Activated naive CD4-positive, alpha-beta T cell treated with anti-CD3 and anti-CD28 coated beads, Interleukin-2, amount 50 U/mL, for 24 hours (primary cell): ENCODE measurements around the gene DPP7.

Experiments
- H3K27ac Mint-ChIP-seq: one replicate; pipeline ENCODE4 v1.8.0; 2021; ENCODE audit warnings: mild to moderate bottlenecking, mixed read lengths
- H3K27me3 Mint-ChIP-seq: one replicate; pipeline ENCODE4 v1.8.0; 2021; ENCODE audit warnings: mixed read lengths
- H3K36me3 Mint-ChIP-seq: one replicate; pipeline ENCODE4 v1.8.0; 2021; ENCODE audit warnings: mixed read lengths
- H3K4me1 Mint-ChIP-seq: one replicate; pipeline ENCODE4 v1.8.0; 2021; ENCODE audit warnings: mixed read lengths
- H3K4me3 Mint-ChIP-seq: one replicate; pipeline ENCODE4 v1.8.0; 2021; ENCODE audit warnings: mild to moderate bottlenecking, mixed read lengths
- H3K9me3 Mint-ChIP-seq: one replicate; pipeline ENCODE4 v1.8.0; 2021; ENCODE audit warnings: mixed read lengths

Gene DPP7

GRCh38 chr9:137114613-137115393 is at the start of gene DPP7:
TSS of gene DPP7 (minus strand) at chr9:137114733. CDS start at chr9:137114713, 20 bp downstream.
- Mint-ChIP-seq H3K27me3 (no peaks in the 10 kb centered on the region), H3K4me3 (peak within 1 kb of the TSS; percentile 78), H3K9me3 (no peaks in the 10 kb centered on the region), H3K4me1 (peaks cover 13% of the 10 kb centered on the region), H3K36me3 (peaks cover 3% of the 10 kb centered on the region), H3K27ac (peak within 1 kb of the TSS; percentile 72)

GRCh38 chr9:137163805-137164204 is 49.3 kb upstream of the DPP7 start:
- Mint-ChIP-seq H3K36me3 (no peaks in the 10 kb centered on the region), H3K9me3 (no peaks in the 10 kb centered on the region), H3K4me1 (peaks cover 12% of the 10 kb centered on the region), H3K4me3 (peak overlapping the region; percentile 19), H3K27me3 (peaks cover 32% of the 10 kb centered on the region), H3K27ac (no peak overlapping the region)

DNA sequence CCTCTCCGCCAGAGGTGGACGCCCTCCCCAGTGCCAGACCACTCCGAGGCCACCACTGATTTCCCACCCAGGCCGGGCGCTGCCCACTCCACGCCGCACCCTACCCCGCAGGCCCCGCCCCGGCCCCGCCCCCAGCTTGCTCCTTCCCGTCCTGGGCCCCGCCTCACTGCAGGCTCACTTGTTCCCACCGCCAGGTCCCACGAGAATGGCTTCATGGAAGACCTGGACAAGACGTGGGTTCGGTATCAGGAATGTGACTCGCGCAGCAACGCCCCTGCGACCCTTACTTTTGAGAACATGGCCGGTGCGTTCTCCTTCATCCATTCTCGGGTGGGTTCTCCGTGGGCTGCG is 48.8 kb upstream of the DPP7 start:
- Mint-ChIP-seq H3K36me3 (no peaks in the 10 kb centered on the region), H3K4me1 (peaks cover 13% of the 10 kb centered on the region), H3K27me3 (peaks cover 32% of the 10 kb centered on the region), H3K9me3 (no peaks in the 10 kb centered on the region), H3K27ac (no peak overlapping the region), H3K4me3 (peak overlapping the region; percentile 19)

- Mint-ChIP-seq H3K36me3 (no peaks in the 10 kb centered on the region), H3K4me3 (no peak overlapping the region), H3K4me1 (peaks cover 18% of the 10 kb centered on the region), H3K9me3 (no peaks in the 10 kb centered on the region), H3K27ac (no peak overlapping the region), H3K27me3 (peaks cover 36% of the 10 kb centered on the region)
These were observed 48.2 kb upstream of the DPP7 start for GRCh38 chr9:137162505-137163364.

DNA sequence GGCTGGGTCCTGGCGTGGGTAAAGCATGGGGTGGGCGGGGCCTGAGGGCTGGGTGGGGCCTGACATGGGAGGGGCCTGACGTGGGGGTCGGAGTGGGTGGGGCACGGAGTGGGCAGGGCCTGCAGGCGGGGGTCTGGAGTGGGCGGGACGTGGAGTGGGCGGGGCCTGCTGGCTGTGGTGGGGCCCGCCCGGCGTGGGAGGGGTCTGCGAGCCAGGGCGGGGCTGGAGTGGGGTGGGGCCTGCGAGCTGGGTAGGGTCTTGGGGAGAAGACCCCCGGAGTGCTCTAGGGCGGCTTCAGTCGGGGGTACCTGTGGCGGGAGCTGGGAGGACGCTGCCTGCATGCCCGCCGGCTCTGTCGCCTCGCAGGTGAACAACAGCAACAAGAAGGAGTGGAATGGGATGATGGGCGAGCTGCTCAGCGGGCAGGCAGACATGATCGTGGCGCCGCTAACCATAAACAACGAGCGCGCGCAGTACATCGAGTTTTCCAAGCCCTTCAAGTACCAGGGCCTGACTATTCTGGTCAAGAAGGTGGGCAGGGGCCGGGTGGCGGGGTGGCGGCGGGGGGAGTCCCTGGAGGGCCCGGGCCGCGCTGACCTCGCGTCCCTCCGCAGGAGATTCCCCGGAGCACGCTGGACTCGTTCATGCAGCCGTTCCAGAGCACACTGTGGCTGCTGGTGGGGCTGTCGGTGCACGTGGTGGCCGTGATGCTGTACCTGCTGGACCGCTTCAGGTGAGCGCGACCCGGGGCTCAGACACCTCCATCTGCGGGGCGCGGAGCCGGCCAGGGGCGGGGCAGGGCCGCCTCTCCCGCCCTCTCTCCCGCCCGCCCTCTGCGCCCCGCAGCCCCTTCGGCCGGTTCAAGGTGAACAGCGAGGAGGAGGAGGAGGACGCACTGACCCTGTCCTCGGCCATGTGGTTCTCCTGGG is 47.3 kb upstream of the DPP7 start:
- H3K27me3 Mint-ChIP-seq, result peaks cover 36% of the 10 kb centered on the region
- H3K27ac Mint-ChIP-seq, result no peak overlapping the region
- no peaks in the 10 kb centered on the region for H3K36me3 Mint-ChIP-seq
- H3K9me3 Mint-ChIP-seq, result no peaks in the 10 kb centered on the region
- no peak overlapping the region for H3K4me3 Mint-ChIP-seq
- peaks cover 18% of the 10 kb centered on the region for H3K4me1 Mint-ChIP-seq

DNA sequence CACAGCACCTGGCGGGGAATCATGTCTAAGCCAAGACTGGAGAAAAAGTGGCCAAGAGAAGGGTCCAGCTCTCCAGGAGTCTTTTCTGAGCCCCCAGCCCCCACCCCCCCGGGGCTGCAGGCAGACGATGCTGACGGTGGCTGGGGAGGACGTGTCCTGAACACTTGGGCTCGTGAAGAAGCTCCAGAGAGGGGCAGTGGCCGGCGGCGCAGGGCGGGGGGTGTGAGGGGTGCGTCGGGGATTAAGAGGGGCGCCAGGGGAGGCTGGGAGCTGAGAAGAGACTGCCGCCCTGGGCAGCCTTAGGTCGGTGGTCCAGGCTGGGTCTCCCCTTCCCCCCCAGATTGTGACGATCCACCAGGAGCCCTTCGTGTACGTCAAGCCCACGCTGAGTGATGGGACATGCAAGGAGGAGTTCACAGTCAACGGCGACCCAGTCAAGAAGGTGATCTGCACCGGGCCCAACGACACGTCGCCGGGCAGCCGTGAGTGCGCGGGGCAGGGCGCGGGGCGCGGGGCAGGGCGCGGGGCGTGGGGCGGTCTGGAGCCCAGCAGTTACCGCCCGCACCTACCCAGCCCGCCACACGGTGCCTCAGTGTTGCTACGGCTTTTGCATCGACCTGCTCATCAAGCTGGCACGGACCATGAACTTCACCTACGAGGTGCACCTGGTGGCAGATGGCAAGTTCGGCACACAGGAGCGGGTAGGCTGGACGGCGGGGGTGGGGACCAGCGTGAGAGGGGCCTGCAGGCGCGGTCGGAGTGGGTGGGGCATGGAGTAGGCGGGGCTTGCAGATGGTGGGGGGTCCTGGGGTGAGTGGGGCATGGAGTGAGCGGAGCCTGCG is 46.4 kb upstream of the DPP7 start:
- peaks cover 34% of the 10 kb centered on the region for H3K27me3 Mint-ChIP-seq
- H3K4me3 Mint-ChIP-seq, result no peak overlapping the region
- H3K36me3 Mint-ChIP-seq, result no peaks in the 10 kb centered on the region
- H3K4me1 Mint-ChIP-seq, result peaks cover 14% of the 10 kb centered on the region
- no peak overlapping the region for H3K27ac Mint-ChIP-seq
- H3K9me3 Mint-ChIP-seq, result no peaks in the 10 kb centered on the region

DNA sequence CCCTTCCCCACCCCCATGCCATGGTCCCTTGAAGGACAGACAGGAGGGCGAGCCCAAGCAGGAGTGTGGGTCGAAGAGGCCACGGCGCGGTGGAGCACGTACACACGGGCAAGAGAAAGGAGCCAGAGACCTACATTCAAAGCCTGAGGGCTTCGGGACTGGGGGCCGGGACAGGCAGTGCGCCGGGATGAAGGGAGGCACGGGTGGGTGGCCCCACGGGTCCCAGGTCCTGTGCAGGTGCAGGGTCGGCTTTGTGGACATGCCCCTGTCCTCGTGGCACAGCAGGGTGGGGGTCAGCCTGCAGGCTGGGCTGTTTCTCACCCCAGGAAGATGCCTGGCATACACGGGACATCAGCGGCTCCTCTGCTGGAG is 45.5 kb upstream of the DPP7 start:
- peaks cover 14% of the 10 kb centered on the region for H3K4me1 Mint-ChIP-seq
- H3K27me3 Mint-ChIP-seq, result peaks cover 30% of the 10 kb centered on the region
- no peaks in the 10 kb centered on the region for H3K36me3 Mint-ChIP-seq
- H3K9me3 Mint-ChIP-seq, result no peaks in the 10 kb centered on the region
- no peak overlapping the region for H3K4me3 Mint-ChIP-seq
- H3K27ac Mint-ChIP-seq, result peak overlapping the region; percentile 55

DNA sequence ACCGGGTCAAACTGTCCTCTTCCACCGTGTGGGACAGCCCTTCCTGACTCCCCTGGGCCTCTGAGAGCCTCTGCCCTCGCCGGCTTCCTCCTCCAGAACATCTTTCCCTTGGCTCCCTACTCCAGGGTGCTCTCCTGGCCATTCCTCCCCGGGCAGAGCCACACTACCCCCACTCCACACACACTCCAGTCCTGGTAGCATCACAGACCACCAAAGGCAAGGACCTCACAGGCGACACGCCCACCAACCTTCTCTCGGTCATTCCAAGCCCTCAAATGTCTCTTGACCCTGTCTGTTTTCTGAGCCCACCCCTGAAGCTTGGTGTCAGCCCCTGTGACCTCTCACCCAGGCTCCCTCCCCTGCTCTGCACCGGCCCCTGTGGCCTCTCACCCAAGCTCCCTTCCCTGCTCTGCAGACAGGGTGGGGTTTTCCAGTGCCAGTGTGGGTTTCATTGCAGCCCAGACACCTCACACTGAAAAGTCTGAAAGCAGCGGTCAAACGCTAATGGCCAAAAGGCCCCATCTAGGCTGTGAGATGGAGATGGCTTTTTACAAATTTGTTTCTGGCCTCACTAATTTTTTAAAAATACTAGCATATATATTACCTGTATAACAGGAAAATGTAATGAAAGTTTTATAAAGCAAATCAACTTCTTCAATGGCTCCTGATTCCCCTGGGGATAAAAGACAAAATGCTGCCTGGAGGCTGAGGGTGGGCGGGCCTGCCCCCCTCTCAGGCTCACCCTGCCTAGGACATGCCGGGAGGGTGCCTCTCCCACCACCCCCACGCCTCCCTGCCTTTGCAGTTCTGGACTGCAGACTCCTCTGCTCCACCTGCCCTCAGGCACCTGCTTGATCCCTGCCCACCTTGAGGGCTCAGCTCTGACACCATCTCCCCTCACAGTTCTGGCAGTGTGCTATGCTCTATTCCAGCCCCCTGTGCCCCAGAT is 44.8 kb upstream of the DPP7 start:
- Mint-ChIP-seq H3K36me3 (no peaks in the 10 kb centered on the region), H3K4me1 (peaks cover 14% of the 10 kb centered on the region), H3K27ac (peak overlapping the region; percentile 55), H3K4me3 (no peak overlapping the region), H3K27me3 (peaks cover 34% of the 10 kb centered on the region), H3K9me3 (no peaks in the 10 kb centered on the region)

DNA sequence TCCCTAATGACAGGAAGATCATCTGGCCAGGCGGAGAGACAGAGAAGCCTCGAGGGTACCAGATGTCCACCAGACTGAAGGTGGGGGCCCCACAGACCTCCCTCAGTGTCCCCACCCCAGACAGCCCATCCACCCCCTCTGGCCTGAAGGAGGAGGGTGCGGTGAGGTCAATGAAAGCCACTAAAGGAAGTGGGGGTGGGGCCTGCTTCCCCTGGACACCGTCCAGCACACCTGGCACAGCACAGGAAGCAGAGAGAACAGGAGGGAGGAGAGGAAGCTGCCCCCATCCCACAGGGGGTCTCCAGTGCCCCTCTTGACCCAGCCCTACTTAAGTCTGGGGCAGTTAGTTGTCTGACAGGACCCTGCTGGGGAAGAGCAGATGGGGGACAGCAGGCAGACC is 44.1 kb upstream of the DPP7 start:
- Mint-ChIP-seq H3K9me3 (no peaks in the 10 kb centered on the region), H3K27ac (no peak overlapping the region), H3K27me3 (peaks cover 32% of the 10 kb centered on the region), H3K4me3 (no peak overlapping the region), H3K36me3 (no peaks in the 10 kb centered on the region), H3K4me1 (peaks cover 14% of the 10 kb centered on the region)

- H3K36me3 Mint-ChIP-seq, result no peaks in the 10 kb centered on the region
- no peak overlapping the region for H3K27ac Mint-ChIP-seq
These were observed 43.3 kb upstream of the DPP7 start for GRCh38 chr9:137157618-137158415.

GRCh38 chr9:137156567-137157375 is 42.2 kb upstream of the DPP7 start:
- H3K4me3 Mint-ChIP-seq, result peak overlapping the region; percentile 37
- peaks cover 27% of the 10 kb centered on the region for H3K27me3 Mint-ChIP-seq
- H3K9me3 Mint-ChIP-seq, result no peaks in the 10 kb centered on the region
- H3K27ac Mint-ChIP-seq, result no peak overlapping the region
- H3K36me3 Mint-ChIP-seq, result no peaks in the 10 kb centered on the region
- H3K4me1 Mint-ChIP-seq, result peaks cover 12% of the 10 kb centered on the region

More at GRCh38 chr9:137157618-137158415, 43.3 kb upstream of the DPP7 start:
- no peak overlapping the region for H3K4me3 Mint-ChIP-seq
- no peaks in the 10 kb centered on the region for H3K9me3 Mint-ChIP-seq
- H3K4me1 Mint-ChIP-seq, result peaks cover 12% of the 10 kb centered on the region
- H3K27me3 Mint-ChIP-seq, result peaks cover 29% of the 10 kb centered on the region

DNA sequence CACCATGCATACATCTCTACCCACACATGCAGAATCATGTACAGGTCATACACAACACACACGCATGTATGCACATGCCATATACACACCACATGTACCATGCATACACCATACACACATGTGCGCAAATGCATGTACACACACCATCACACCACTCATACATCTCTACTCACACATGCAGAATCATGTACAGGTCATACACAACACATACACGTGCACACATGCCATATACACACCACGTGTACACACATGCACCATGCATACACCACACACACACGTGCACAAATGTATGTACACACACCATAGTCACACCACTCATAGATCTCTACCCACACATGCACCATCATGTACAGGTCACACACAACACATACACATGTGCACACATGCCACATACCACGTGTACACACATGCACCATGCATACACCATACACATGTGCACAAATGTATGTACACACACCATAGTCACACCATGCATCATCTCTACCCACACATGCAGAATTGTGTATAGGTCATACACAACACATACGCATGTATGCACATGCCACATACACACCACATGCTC is 38.4 kb upstream of the DPP7 start:
- H3K4me3 Mint-ChIP-seq, result no peak overlapping the region
- H3K9me3 Mint-ChIP-seq, result no peaks in the 10 kb centered on the region
- H3K27me3 Mint-ChIP-seq, result peaks cover 12% of the 10 kb centered on the region
- H3K27ac Mint-ChIP-seq, result no peak overlapping the region
- H3K4me1 Mint-ChIP-seq, result peaks cover under 1% of the 10 kb centered on the region
- no peaks in the 10 kb centered on the region for H3K36me3 Mint-ChIP-seq
